PC-3 (cell line): ENCODE data around the gene ABCA7. TPM values are rescaled to one million over a fixed set of nuclear protein-coding genes. Genes with fewer than 3 reads are reported as not detected.

Experiments used
- ATAC-seq: fragments of 200-7000 bp; cut with Tn5 transposase; 2 replicates; pipeline ENCODE4 v1.9.1; 2020; ENCODE audit warnings: mild to moderate bottlenecking, moderate library complexity
- BruUV-seq: library from RNA; stranded (reverse); fragments of 400-500 nt; replicated peaks from 2 replicates; lab custom pipeline; 2021; lab: Mats Ljungman, UMichigan
- CTCF ChIA-PET: fragments of 300-600 bp; sonication (Branson Sonifier 250); formaldehyde crosslinking; loops from one replicate; lab custom pipeline; 2022; ENCODE audit warnings: antibody characterized with exemption; lab: Charles Lee
- POLR2A ChIA-PET: fragments of 300-600 bp; sonication (Branson Sonifier 250); formaldehyde crosslinking; loops from one replicate; lab custom pipeline; 2022; ENCODE audit warnings: antibody characterized with exemption; ENCODE audit not compliant: unreplicated experiment; lab: Charles Lee
- DNase-seq: peaks from one replicate; pipeline ENCODE4 v3.0.0-alpha.2; 2015
- H2AFZ ChIP-seq: fragments of 300-600 bp; sonication (generic); 2 replicates; pipeline ENCODE4 v1.6.0; 2016; ENCODE audit warnings: antibody characterized with exemption, low read length
- H3F3A ChIP-seq: fragments of 300-600 bp; sonication (generic); one replicate; pipeline ENCODE4 v1.6.0; 2017; ENCODE audit warnings: antibody characterized with exemption, low read length, control low read depth, mild to moderate bottlenecking; ENCODE audit not compliant: unreplicated experiment
- H3K27ac ChIP-seq: fragments of 300-600 bp; sonication (generic); 2 replicates; pipeline ENCODE4 v1.5.1; 2016; ENCODE audit warnings: mild to moderate bottlenecking, low read length
- H3K27me3 ChIP-seq: fragments of 300-600 bp; sonication (generic); 2 replicates; pipeline ENCODE4 v1.6.1; 2016; ENCODE audit warnings: low read length, mixed read lengths
- H3K36me3 ChIP-seq: fragments of 300-600 bp; sonication (generic); 2 replicates; pipeline ENCODE4 v1.6.1; 2016; ENCODE audit warnings: low read depth, mixed run types, low read length, mixed read lengths
- H3K4me1 ChIP-seq: fragments of 300-600 bp; sonication (generic); 2 replicates; pipeline ENCODE4 v1.5.1; 2016; ENCODE audit warnings: low read length; ENCODE audit not compliant: insufficient read depth
- H3K4me2 ChIP-seq: fragments of 300-600 bp; sonication (generic); 2 replicates; pipeline ENCODE4 v1.6.0; 2016; ENCODE audit warnings: low read length
- H3K4me3 ChIP-seq: fragments of 300-600 bp; sonication (generic); 2 replicates; pipeline ENCODE4 v1.5.1; 2016; ENCODE audit warnings: mild to moderate bottlenecking, low read length, mixed read lengths
- H3K79me2 ChIP-seq: fragments of 300-600 bp; sonication (generic); 2 replicates; pipeline ENCODE4 v1.6.1; 2017; ENCODE audit warnings: low read length, mixed read lengths
- H3K9ac ChIP-seq: fragments of 300-600 bp; sonication (generic); 2 replicates; pipeline ENCODE4 v1.6.0; 2016; ENCODE audit warnings: mild to moderate bottlenecking, low read length
- H3K9me2 ChIP-seq: fragments of 300-600 bp; sonication (generic); replicated peaks from 2 replicates; pipeline ENCODE4 v1.6.1; 2016; ENCODE audit warnings: mixed run types, low read length, mixed read lengths
- H3K9me3 ChIP-seq: fragments of 300-600 bp; sonication (generic); 2 replicates; pipeline ENCODE4 v1.6.1; 2016; ENCODE audit warnings: low read length, mixed read lengths
- H4K20me1 ChIP-seq: fragments of 300-600 bp; sonication (generic); 2 replicates; pipeline ENCODE4 v1.6.1; 2016; ENCODE audit warnings: low read length, mixed read lengths
- EZH2 ChIP-seq: fragments of 300-600 bp; sonication (generic); IDR thresholded peaks from one replicate; pipeline ENCODE4 v1.6.1; 2017; ENCODE audit warnings: antibody characterized with exemption, mild to moderate bottlenecking, low read length; ENCODE audit not compliant: unreplicated experiment
- EZH2phosphoT487 ChIP-seq: fragments of 300-600 bp; sonication (generic); IDR thresholded peaks from 2 replicates; pipeline ENCODE4 v1.6.1; 2018; ENCODE audit warnings: mild to moderate bottlenecking, antibody characterized with exemption, low read length, borderline replicate concordance
- intact Hi-C: fragments of 100-400 bp; cut with micrococcal nuclease; formaldehyde crosslinking; loops from 2 replicates; pipeline ENCODE4 v1.9.0; 2023
- total RNA-seq: library from RNA; depleted of rRNA; stranded (reverse); fragments of >200 nt; gene quantifications from 2 replicates; pipeline ENCODE4 v1.2.3, GENCODE V29; 2014
- TF ChIP-seq, protein P1 (sequence below): fragments of 300-600 bp; sonication (generic); conservative IDR thresholded peaks from 2 replicates; pipeline ENCODE4 v1.5.1; 2017; ENCODE audit warnings: antibody characterized with exemption, low read depth, mild to moderate bottlenecking, low read length

ABCA7 gene
- total RNA-seq, 1 experiment from 2014 or later = 27.3 TPM

DNA sequence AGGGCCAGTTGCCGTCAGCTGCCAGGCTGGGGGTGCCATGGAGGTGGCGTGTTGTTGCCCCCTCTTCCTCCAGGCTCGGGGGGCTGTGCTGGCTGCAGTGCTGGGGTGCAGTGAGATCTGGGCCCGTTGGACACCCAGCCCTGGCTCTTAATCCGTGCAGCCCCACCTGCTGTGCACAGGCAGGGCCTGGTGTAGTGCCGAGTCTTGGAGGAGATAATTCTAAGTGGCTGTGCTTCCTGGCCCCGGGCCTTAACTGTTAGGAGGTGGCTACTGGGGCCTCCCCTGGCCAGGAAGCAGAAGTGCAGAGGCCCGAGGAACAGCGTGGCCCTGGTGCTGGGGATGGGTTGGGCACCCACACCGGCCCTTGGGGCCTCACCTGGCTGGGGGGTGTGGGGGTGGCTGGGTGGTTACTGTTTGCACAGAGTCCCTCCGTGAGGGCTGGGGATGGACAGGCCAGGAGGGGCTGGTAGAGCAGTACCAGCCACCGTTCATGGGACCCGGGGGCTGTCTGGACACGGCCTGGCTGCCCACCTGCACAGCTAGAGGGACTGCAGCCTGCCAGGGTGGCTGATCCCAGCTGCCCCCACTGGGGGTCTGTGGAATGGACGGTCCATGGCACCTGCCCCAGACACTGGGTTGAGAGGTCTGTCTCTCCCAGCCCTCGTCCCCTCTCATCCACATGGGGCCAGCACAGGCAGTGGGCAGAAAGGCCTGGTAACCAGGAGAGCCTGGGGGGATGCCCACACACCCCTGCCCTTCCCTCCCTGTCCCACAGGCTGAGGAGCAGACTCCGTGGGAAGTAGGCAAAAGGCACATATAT, 67.1 kb downstream of the ABCA7 start:
- Histone ChIP-seq H3K79me2 (peaks cover 6% of the 10 kb centered on the region; the same call in 1 of the 2 replicates), H3K4me3 (no peak overlapping the region), H3K36me3 (no peaks in the 10 kb centered on the region; the same call in 1 of the 2 replicates), H3K4me2 (no peak overlapping the region), H3K27me3 (no peaks in the 10 kb centered on the region), H3K4me1 (peaks cover 16% of the 10 kb centered on the region), H3K9me3 (no peaks in the 10 kb centered on the region), H3F3A (peaks cover 4% of the 10 kb centered on the region), H2AFZ (no peak overlapping the region), H3K9ac (no peak overlapping the region), H4K20me1 (peaks cover 3% of the 10 kb centered on the region; the same call in 1 of the 2 replicates), H3K27ac (peak overlapping the region; percentile 40), H3K9me2 (no peaks in the 10 kb centered on the region)
- POLR2A ChIA-PET = no interaction called here
- CTCF ChIA-PET = interaction anchor here (0.6 kb wide), 1 partner anchor 10 kb away, joined by 3 read pairs; no protein-coding TSS in a partner anchor
- DNase-seq (peak; percentile 60), ATAC-seq (peak; percentile 21)
- no TSS peak for BruUV-seq
- intact Hi-C loops = loop anchor here (10.0 kb wide), 1 partner anchor 68 kb away; the partner anchor contains the start of gene SBNO2
- TF ChIP-seq EZH2 = no peak
- TF ChIP-seq, protein P1, sequence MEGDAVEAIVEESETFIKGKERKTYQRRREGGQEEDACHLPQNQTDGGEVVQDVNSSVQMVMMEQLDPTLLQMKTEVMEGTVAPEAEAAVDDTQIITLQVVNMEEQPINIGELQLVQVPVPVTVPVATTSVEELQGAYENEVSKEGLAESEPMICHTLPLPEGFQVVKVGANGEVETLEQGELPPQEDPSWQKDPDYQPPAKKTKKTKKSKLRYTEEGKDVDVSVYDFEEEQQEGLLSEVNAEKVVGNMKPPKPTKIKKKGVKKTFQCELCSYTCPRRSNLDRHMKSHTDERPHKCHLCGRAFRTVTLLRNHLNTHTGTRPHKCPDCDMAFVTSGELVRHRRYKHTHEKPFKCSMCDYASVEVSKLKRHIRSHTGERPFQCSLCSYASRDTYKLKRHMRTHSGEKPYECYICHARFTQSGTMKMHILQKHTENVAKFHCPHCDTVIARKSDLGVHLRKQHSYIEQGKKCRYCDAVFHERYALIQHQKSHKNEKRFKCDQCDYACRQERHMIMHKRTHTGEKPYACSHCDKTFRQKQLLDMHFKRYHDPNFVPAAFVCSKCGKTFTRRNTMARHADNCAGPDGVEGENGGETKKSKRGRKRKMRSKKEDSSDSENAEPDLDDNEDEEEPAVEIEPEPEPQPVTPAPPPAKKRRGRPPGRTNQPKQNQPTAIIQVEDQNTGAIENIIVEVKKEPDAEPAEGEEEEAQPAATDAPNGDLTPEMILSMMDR = peak; percentile 37

DNA sequence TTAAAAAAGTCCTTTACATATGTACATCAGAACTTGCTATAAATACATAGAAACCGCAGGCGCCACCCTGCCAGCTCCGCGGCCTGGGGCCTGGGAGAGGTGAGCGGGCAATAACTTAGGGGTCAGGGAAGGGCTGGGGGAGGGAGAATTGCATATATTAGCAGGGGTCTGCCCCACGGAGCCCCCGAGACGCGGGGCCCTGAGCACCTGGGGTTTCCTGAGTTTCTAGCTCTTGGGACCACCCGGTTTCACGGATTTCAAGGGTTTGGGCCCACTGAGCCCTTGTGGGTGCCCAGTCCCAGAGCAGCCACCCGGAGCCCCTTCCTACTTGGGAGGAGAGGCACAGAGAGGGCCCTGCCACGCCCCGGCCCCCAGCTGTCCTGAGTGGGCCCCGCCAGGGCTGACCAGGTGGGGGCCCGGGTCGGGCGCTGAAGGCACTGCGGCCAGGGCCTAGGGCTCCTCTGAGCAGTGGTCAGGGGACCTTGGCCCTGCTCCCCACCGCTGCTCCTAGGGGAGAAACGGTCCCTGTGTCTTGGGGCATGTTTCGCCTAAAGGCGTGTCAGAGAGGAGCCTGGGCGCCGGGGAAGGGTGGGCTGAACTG, 67.9 kb downstream of the ABCA7 start:
- ATAC-seq (no peak), DNase-seq (no peak)
- Histone ChIP-seq H2AFZ (no peak overlapping the region), H3K4me2 (no peak overlapping the region), H3K36me3 (no peaks in the 10 kb centered on the region; the same call in 1 of the 2 replicates), H3F3A (peaks cover 4% of the 10 kb centered on the region), H3K79me2 (peaks cover 6% of the 10 kb centered on the region; the same call in 1 of the 2 replicates), H4K20me1 (peaks cover 3% of the 10 kb centered on the region; the same call in 1 of the 2 replicates), H3K9ac (no peak overlapping the region), H3K4me1 (peaks cover 12% of the 10 kb centered on the region), H3K9me2 (no peaks in the 10 kb centered on the region), H3K4me3 (no peak overlapping the region), H3K27me3 (no peaks in the 10 kb centered on the region), H3K9me3 (no peaks in the 10 kb centered on the region), H3K27ac (no peak overlapping the region)
- ChIA-PET POLR2A (no interaction called here), CTCF (no interaction called here)
- no peak for TF ChIP-seq EZH2phosphoT487
- TF ChIP-seq, protein P1 = no peak
- intact Hi-C loops = loop anchor here (10.0 kb wide), 1 partner anchor 67 kb away; the partner anchor contains the start of gene SBNO2
- BruUV-seq = no TSS peak
